IMR-90 (cell line): ENCODE data around the gene KRT222. TPM values are rescaled to one million over a fixed set of nuclear protein-coding genes. Genes with fewer than 3 reads are reported as not detected.

Source experiments
- ATAC-seq: fragments of 200-7000 bp; cut with Tn5 transposase; 2 replicates; pipeline ENCODE4 v1.9.1; 2020; ENCODE audit warnings: low read depth, mild to moderate bottlenecking, moderate library complexity
- Bru-seq: library from RNA; stranded (reverse); fragments of 400-500 nt; gene quantifications from one replicate; lab custom pipeline; 2021; lab: Mats Ljungman, UMichigan
- BruChase-seq, 2 experiments: library from RNA; stranded (reverse); fragments of 400-500 nt; gene quantifications; one replicate each; lab custom pipeline; 2021; lab: Mats Ljungman, UMichigan
- BruUV-seq: library from RNA; stranded (reverse); fragments of 400-500 nt; replicated peaks from 2 replicates; lab custom pipeline; 2021; lab: Mats Ljungman, UMichigan
- CTCF ChIA-PET: fragments of 300-600 bp; formaldehyde crosslinking; extraction: SDS; loops from one replicate; lab custom pipeline; 2021; ENCODE audit warnings: antibody characterized with exemption; lab: Yijun Ruan, JAX
- POLR2A ChIA-PET: fragments of 300-600 bp; sonication (Branson Sonifier 250); formaldehyde crosslinking; loops from one replicate; lab custom pipeline; 2022; ENCODE audit warnings: antibody characterized with exemption; ENCODE audit not compliant: unreplicated experiment; lab: Charles Lee
- DNase-seq: peaks from one replicate; pipeline ENCODE4 v3.0.0; 2013
- H2AFZ ChIP-seq: replicated peaks from 2 replicates; pipeline ENCODE3; 2013; ENCODE audit warnings: low read length, mild to moderate bottlenecking; ENCODE audit not compliant: poor library complexity
- H2AK5ac ChIP-seq: 2 replicates; pipeline ENCODE4 v1.6.1; 2013; ENCODE audit warnings: low read depth, low read length, inconsistent platforms
- H2AK9ac ChIP-seq: replicated peaks from 2 replicates; pipeline ENCODE3; 2013; ENCODE audit warnings: mild to moderate bottlenecking, low read depth, low read length, moderate library complexity; ENCODE audit not compliant: poor library complexity
- H2BK120ac ChIP-seq: 2 replicates; pipeline ENCODE4 v1.6.1; 2013; ENCODE audit warnings: low read depth, low read length, inconsistent platforms
- H2BK15ac ChIP-seq: 3 replicates; pipeline ENCODE4 v1.6.1; 2013; ENCODE audit warnings: low read depth, low read length, inconsistent platforms
- H2BK20ac ChIP-seq: 2 replicates; pipeline ENCODE4 v1.6.1; 2013; ENCODE audit warnings: low read depth, mild to moderate bottlenecking, inconsistent platforms, low read length, moderate library complexity
- H2BK5ac ChIP-seq: 2 replicates; pipeline ENCODE4 v1.6.1; 2013; ENCODE audit warnings: mild to moderate bottlenecking, low read depth, low read length, inconsistent platforms; ENCODE audit not compliant: poor library complexity, severe bottlenecking
- H3K14ac ChIP-seq: replicated peaks from 2 replicates; pipeline ENCODE4 v1.6.1; 2013; ENCODE audit warnings: low read depth, low read length, inconsistent platforms
- H3K18ac ChIP-seq: 2 replicates; pipeline ENCODE4 v1.6.1; 2013; ENCODE audit warnings: low read depth, low read length, control low read depth
- H3K23ac ChIP-seq: 2 replicates; pipeline ENCODE4 v1.6.1; 2013; ENCODE audit warnings: low read depth, low read length, inconsistent platforms
- H3K27ac ChIP-seq: 2 replicates; pipeline ENCODE4 v1.5.1; 2013; ENCODE audit warnings: mild to moderate bottlenecking, control low read depth, low read length; ENCODE audit not compliant: insufficient read depth
- H3K27me3 ChIP-seq: 2 replicates; pipeline ENCODE4 v1.6.1; 2013; ENCODE audit warnings: low read length; ENCODE audit not compliant: control insufficient read depth, insufficient read depth
- H3K36me3 ChIP-seq: 2 replicates; pipeline ENCODE4 v1.6.1; 2013; ENCODE audit warnings: low read length, mixed read lengths; ENCODE audit not compliant: control insufficient read depth, insufficient read depth
- H3K4ac ChIP-seq: 2 replicates; pipeline ENCODE4 v1.6.1; 2013; ENCODE audit warnings: low read depth, low read length, inconsistent platforms
- H3K4me1 ChIP-seq: 2 replicates; pipeline ENCODE4 v1.6.1; 2013; ENCODE audit warnings: low read length, mixed read lengths; ENCODE audit not compliant: control insufficient read depth, insufficient read depth
- H3K4me2 ChIP-seq: 2 replicates; pipeline ENCODE4 v1.6.1; 2013; ENCODE audit warnings: low read depth, mild to moderate bottlenecking, control low read depth, low read length, moderate library complexity
- H3K4me3 ChIP-seq: 2 replicates; pipeline ENCODE4 v1.5.1; 2013; ENCODE audit warnings: low read depth, mild to moderate bottlenecking, control low read depth, low read length, moderate library complexity; ENCODE audit not compliant: insufficient read depth
- H3K56ac ChIP-seq: 2 replicates; pipeline ENCODE4 v1.6.1; 2013; ENCODE audit warnings: low read length, inconsistent platforms; ENCODE audit not compliant: insufficient read depth; ENCODE audit errors: extremely low read depth
- H3K79me1 ChIP-seq, 2 experiments: 2 replicates each; pipeline ENCODE4 v1.6.1; 2013; ENCODE audit warnings: low read length in 2 of 2, inconsistent platforms in 1 of 2, low read depth in 1 of 2
- H3K9ac ChIP-seq: 2 replicates; pipeline ENCODE4 v1.6.1; 2013; ENCODE audit warnings: low read depth, low read length, control low read depth
- H3K9me1 ChIP-seq: 2 replicates; pipeline ENCODE4 v1.6.1; 2013; ENCODE audit warnings: low read length, inconsistent platforms; ENCODE audit not compliant: insufficient read depth
- H3K9me3 ChIP-seq: 2 replicates; pipeline ENCODE4 v1.6.1; 2013; ENCODE audit warnings: low read length; ENCODE audit not compliant: control insufficient read depth, insufficient read depth
- H4K20me1 ChIP-seq: 2 replicates; pipeline ENCODE4 v1.6.1; 2013; ENCODE audit warnings: low read length, inconsistent platforms; ENCODE audit not compliant: insufficient read depth
- H4K5ac ChIP-seq: 2 replicates; pipeline ENCODE4 v1.6.1; 2013; ENCODE audit warnings: mild to moderate bottlenecking, low read depth, low read length, control low read depth
- H4K8ac ChIP-seq, 2 experiments: 2 replicates each; pipeline ENCODE4 v1.6.1; 2013; ENCODE audit warnings: low read depth in 2 of 2, low read length in 2 of 2, control low read depth in 1 of 2, inconsistent platforms in 1 of 2
- H4K91ac ChIP-seq: 2 replicates; pipeline ENCODE4 v1.6.1; 2013; ENCODE audit warnings: low read depth, low read length, inconsistent platforms; ENCODE audit not compliant: insufficient read depth
- MAZ ChIP-seq: IDR thresholded peaks from 2 replicates; pipeline ENCODE4 v1.6.1; 2012; ENCODE audit warnings: low read depth, mild to moderate bottlenecking, low read length, improper control_type of control experiment, moderate library complexity, borderline replicate concordance
- POLR2A ChIP-seq: IDR thresholded peaks from 2 replicates; pipeline ENCODE4 v1.6.1; 2012; ENCODE audit warnings: mild to moderate bottlenecking, low read depth, low read length
- RFX5 ChIP-seq: IDR thresholded peaks from 2 replicates; pipeline ENCODE4 v1.8.0; 2012; ENCODE audit warnings: low read depth, mild to moderate bottlenecking, low read length, moderate library complexity
- WGBS, 2 experiments: methylation state at CpG; one replicate each; pipeline versions ENCODE4 v1.1.5 to v1.1.7; 2013; ENCODE audit warnings: missing lambda C conversion rate in 2 of 2; ENCODE audit not compliant: insufficient read length in 1 of 2; ENCODE audit errors: extremely low coverage in 2 of 2; 5-methylcytosine and 5-hydroxymethylcytosine counted together
- dilution Hi-C: fragments of 300-500 bp; cut with HindIII; formaldehyde crosslinking; loops from one replicate; pipeline ENCODE4 v1.14.3; 2018; ENCODE audit warnings: low sequenced_read_pairs; ENCODE audit not compliant: unreplicated experiment
- in situ Hi-C: fragments of 300-500 bp; cut with MboI; formaldehyde crosslinking; loops from 3 replicates; pipeline ENCODE4 v1.14.3; 2019; ENCODE audit warnings: low sequenced_read_pairs, inconsistent platforms, mixed read lengths
- intact Hi-C: fragments of 100-400 bp; cut with micrococcal nuclease; formaldehyde crosslinking; loops from 2 replicates; pipeline ENCODE4 v1.10.0; 2022
- long read RNA-seq: library from polyadenylated mRNA; unstranded; transcript quantifications from one replicate; pipeline ENCODE4 v2.0.0, GENCODE V29; 2021; ENCODE audit not compliant: unreplicated experiment
- polyA plus RNA-seq, 3 experiments: library from polyadenylated mRNA; depleted of rRNA; stranded (reverse); fragments of >200 nt; gene quantifications; 2 replicates each; pipeline ENCODE4 v1.2.3, GENCODE V29; 2012; ENCODE audit warnings: low replicate concordance in 1 of 3
- total RNA-seq: library from RNA; depleted of rRNA; stranded (reverse); fragments of >200 nt; gene quantifications from 2 replicates; pipeline ENCODE4 v1.2.3, GENCODE V29; 2012; rRNA removed
- TF ChIP-seq, protein P1 (sequence below): fragments of 150-350 bp; IDR thresholded peaks from 2 replicates; pipeline ENCODE4 v1.6.1; 2016; ENCODE audit warnings: low read depth, mild to moderate bottlenecking, low read length, moderate library complexity, borderline replicate concordance

The KRT222 gene
- total RNA-seq (not detected in 2 replicates), polyA plus RNA-seq (2012; rRNA removed) (not detected in 2 replicates), Bru-seq, nascent RNA (not detected), BruChase-seq, experiment 1, labeled RNA remaining after a 6-hour chase (not detected), BruChase-seq, experiment 2, labeled RNA remaining after a 2-hour chase (not detected)
- polyA plus RNA-seq (2012; cell fraction: cytosol; rRNA removed) = not detected in 2 replicates
- not detected in 2 replicates for polyA plus RNA-seq (2012; cell fraction: nucleus; rRNA removed; ENCODE audit: low replicate concordance)
- long read RNA-seq = 0 reads

GRCh38 chr17:40664582-40665333, at the start of gene KRT222:
KRT222 (minus strand) TSS chr17:40665177; CDS start chr17:40665099, 78 bp downstream.
- dilution Hi-C loops = no loop called here
- ATAC-seq = no peak
- no CpG with 5 or more reads among the region's 12 CpGs for WGBS, 2 experiments
- DNase-seq = no peak
- in situ Hi-C loops = no loop called here
- Histone ChIP-seq H3K79me1 (no peaks in the 10 kb centered on the region), H3K36me3 (no peaks in the 10 kb centered on the region), H3K27ac (no peak within 1 kb of the TSS), H3K27me3 (peaks cover 45% of the 10 kb centered on the region), H2AK5ac (no peak within 1 kb of the TSS), H4K5ac (no peak within 1 kb of the TSS), H3K9me3 (peaks cover 4% of the 10 kb centered on the region; the same call in 1 of the 2 replicates), H3K23ac (no peak within 1 kb of the TSS), H3K9me1 (no peaks in the 10 kb centered on the region), H2AK9ac (no peak within 1 kb of the TSS), H3K14ac (no peak within 1 kb of the TSS), H2BK5ac (no peak within 1 kb of the TSS), H2BK15ac (no peak within 1 kb of the TSS), H3K4me1 (no peaks in the 10 kb centered on the region), H3K18ac (no peak within 1 kb of the TSS), H3K4me2 (peak within 1 kb of the TSS; percentile 17), H3K56ac (no peak within 1 kb of the TSS), H3K4me3 (no peak within 1 kb of the TSS), H4K8ac (no peak within 1 kb of the TSS), H3K9ac (no peak within 1 kb of the TSS), H4K20me1 (no peaks in the 10 kb centered on the region), H2BK20ac (no peak within 1 kb of the TSS), H3K4ac (no peak within 1 kb of the TSS), H4K91ac (no peak within 1 kb of the TSS), H2AFZ (no peak within 1 kb of the TSS), H2BK120ac (no peak within 1 kb of the TSS)
- TF ChIP-seq, protein P1, sequence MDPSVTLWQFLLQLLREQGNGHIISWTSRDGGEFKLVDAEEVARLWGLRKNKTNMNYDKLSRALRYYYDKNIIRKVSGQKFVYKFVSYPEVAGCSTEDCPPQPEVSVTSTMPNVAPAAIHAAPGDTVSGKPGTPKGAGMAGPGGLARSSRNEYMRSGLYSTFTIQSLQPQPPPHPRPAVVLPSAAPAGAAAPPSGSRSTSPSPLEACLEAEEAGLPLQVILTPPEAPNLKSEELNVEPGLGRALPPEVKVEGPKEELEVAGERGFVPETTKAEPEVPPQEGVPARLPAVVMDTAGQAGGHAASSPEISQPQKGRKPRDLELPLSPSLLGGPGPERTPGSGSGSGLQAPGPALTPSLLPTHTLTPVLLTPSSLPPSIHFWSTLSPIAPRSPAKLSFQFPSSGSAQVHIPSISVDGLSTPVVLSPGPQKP = no peak
- TF ChIP-seq RFX5 (no peak), POLR2A (no peak), MAZ (no peak)
- POLR2A ChIA-PET = no interaction called here
- no TSS peak for BruUV-seq
- CTCF ChIA-PET = interaction anchor here (1.2 kb wide), 1 partner anchor 18 kb away, joined by 3 read pairs; no protein-coding TSS in a partner anchor
- intact Hi-C loops = no loop called here
